DND-41 (cell line): ENCODE results near the gene POU2F3.

Experiments used
- ATAC-seq: fragments of 200-7000 bp; cut with Tn5 transposase; 3 replicates; pipeline ENCODE4 v1.9.1; 2021; ENCODE audit warnings: low read depth; ENCODE audit not compliant: insufficient read depth
- DNase-seq: peaks from one replicate; pipeline ENCODE4 v3.0.0-alpha.2; 2020
- H2AFZ ChIP-seq: 2 replicates; pipeline ENCODE4 v1.6.0; 2012; ENCODE audit warnings: low read depth, low read length
- H3K27ac ChIP-seq: 2 replicates; pipeline ENCODE4 v1.5.1; 2012; ENCODE audit warnings: low read length, inconsistent platforms
- H3K27me3 ChIP-seq: fragments of 200-600 bp; sonication (generic); 2 replicates; pipeline ENCODE4 v1.6.0; 2012; ENCODE audit warnings: low read length, mild to moderate bottlenecking, inconsistent platforms; ENCODE audit not compliant: insufficient read depth, poor library complexity
- H3K36me3 ChIP-seq: 2 replicates; pipeline ENCODE4 v1.5.1; 2012; ENCODE audit warnings: low read length, inconsistent platforms; ENCODE audit not compliant: insufficient read depth
- H3K4me1 ChIP-seq: 2 replicates; pipeline ENCODE4 v1.5.1; 2012; ENCODE audit warnings: mild to moderate bottlenecking, low read length; ENCODE audit not compliant: insufficient read depth
- H3K4me2 ChIP-seq: 2 replicates; pipeline ENCODE4 v1.6.0; 2012; ENCODE audit warnings: mild to moderate bottlenecking, moderate library complexity, low read length, inconsistent platforms; ENCODE audit not compliant: insufficient read depth
- H3K4me3 ChIP-seq, 2 experiments: fragments of 200-600 bp in 1 of 2; shearing (Covaris generic) in 1 of 2; 2 replicates each; pipeline ENCODE4 v1.5.1; 2012 to 2016; ENCODE audit warnings: inconsistent platforms in 2 of 2, low read length in 2 of 2, mild to moderate bottlenecking in 2 of 2, low read depth in 1 of 2, moderate library complexity in 1 of 2
- H3K79me2 ChIP-seq: 2 replicates; pipeline ENCODE4 v1.6.0; 2012; ENCODE audit warnings: low read length, inconsistent platforms; ENCODE audit not compliant: insufficient read depth
- H3K9ac ChIP-seq: 2 replicates; pipeline ENCODE4 v1.6.0; 2012; ENCODE audit warnings: low read depth, mild to moderate bottlenecking, inconsistent platforms, low read length, moderate library complexity
- H3K9me3 ChIP-seq: 2 replicates; pipeline ENCODE4 v1.5.1; 2012; ENCODE audit warnings: low read length, moderate library complexity, mild to moderate bottlenecking, inconsistent platforms; ENCODE audit not compliant: insufficient read depth, severe bottlenecking
- H4K20me1 ChIP-seq: 2 replicates; pipeline ENCODE4 v1.6.0; 2012; ENCODE audit warnings: low read length; ENCODE audit not compliant: insufficient read depth
- EZH2 ChIP-seq: IDR thresholded peaks from 3 replicates; pipeline ENCODE4 v1.6.1; 2012; ENCODE audit warnings: borderline replicate concordance, low read depth, mild to moderate bottlenecking, moderate library complexity, low read length, inconsistent platforms; ENCODE audit not compliant: severe bottlenecking
- TF ChIP-seq, protein P1 (sequence below): IDR thresholded peaks from 2 replicates; pipeline ENCODE4 v1.5.1; 2012; ENCODE audit warnings: borderline replicate concordance, low read length, moderate library complexity, mild to moderate bottlenecking; ENCODE audit not compliant: poor library complexity, severe bottlenecking; ENCODE audit errors: extremely low read depth

The POU2F3 gene

DNA sequence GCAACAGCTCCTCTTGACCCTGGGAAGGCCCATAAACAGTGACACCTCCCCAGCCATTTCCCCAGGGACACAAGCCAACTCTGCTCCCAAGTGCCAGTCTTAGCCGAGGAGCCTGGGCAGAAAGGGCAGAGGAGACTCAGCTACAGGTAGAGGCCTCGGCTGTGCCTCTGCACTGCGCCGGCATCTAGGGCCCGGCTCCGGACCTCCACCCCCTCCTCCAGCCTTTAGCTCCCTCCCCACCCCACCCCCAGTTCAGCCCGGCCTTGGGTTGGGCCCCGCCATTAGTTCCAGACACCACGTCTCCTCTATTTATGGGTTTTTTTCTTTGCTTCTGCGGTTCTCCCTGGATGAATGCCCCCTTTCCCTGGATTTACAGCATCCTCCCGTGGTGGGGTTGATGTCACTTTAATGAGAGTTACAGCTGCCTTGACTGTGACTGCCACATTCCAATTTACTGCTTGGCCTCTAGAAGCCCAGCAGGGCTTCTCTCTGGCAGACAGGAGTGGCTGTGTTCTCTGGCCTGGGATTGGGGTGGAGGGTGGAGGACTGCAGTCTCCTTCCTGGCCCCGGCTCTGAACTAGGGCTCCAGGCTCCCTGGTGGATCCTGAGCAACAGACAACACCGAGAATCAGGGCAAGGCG is 42.6 kb upstream of the POU2F3 start:
- TF ChIP-seq, protein P1, sequence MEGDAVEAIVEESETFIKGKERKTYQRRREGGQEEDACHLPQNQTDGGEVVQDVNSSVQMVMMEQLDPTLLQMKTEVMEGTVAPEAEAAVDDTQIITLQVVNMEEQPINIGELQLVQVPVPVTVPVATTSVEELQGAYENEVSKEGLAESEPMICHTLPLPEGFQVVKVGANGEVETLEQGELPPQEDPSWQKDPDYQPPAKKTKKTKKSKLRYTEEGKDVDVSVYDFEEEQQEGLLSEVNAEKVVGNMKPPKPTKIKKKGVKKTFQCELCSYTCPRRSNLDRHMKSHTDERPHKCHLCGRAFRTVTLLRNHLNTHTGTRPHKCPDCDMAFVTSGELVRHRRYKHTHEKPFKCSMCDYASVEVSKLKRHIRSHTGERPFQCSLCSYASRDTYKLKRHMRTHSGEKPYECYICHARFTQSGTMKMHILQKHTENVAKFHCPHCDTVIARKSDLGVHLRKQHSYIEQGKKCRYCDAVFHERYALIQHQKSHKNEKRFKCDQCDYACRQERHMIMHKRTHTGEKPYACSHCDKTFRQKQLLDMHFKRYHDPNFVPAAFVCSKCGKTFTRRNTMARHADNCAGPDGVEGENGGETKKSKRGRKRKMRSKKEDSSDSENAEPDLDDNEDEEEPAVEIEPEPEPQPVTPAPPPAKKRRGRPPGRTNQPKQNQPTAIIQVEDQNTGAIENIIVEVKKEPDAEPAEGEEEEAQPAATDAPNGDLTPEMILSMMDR, result no peak
- no peak for TF ChIP-seq EZH2
- no peak for ATAC-seq
- Histone ChIP-seq H3K36me3 (no peaks in the 10 kb centered on the region), H3K27ac (no peak overlapping the region), H3K79me2 (no peaks in the 10 kb centered on the region), H3K4me2 (no peak overlapping the region), H2AFZ (no peak overlapping the region), H3K4me3 (no peak overlapping the region), H3K9me3 (no peaks in the 10 kb centered on the region), H4K20me1 (no peaks in the 10 kb centered on the region), H3K4me1 (no peaks in the 10 kb centered on the region), H3K9ac (no peak overlapping the region), H3K27me3 (peaks cover 33% of the 10 kb centered on the region)
- no peak for DNase-seq

- Histone ChIP-seq H3K9ac (no peak overlapping the region), H3K36me3 (no peaks in the 10 kb centered on the region), H3K79me2 (no peaks in the 10 kb centered on the region), H3K4me2 (no peak overlapping the region), H3K4me3 (no peak overlapping the region), H3K9me3 (no peaks in the 10 kb centered on the region), H3K27me3 (peaks cover 33% of the 10 kb centered on the region), H3K27ac (no peak overlapping the region), H3K4me1 (no peaks in the 10 kb centered on the region), H4K20me1 (no peaks in the 10 kb centered on the region), H2AFZ (no peak overlapping the region)
- no peak for ATAC-seq
- TF ChIP-seq, protein P1, result no peak
- TF ChIP-seq EZH2, result no peak
- DNase-seq, result no peak
These were observed 42.0 kb upstream of the POU2F3 start for GRCh38 chr11:120197977-120198376.

- Histone ChIP-seq H3K9ac (no peak overlapping the region), H3K27ac (no peak overlapping the region), H3K9me3 (no peaks in the 10 kb centered on the region), H3K79me2 (no peaks in the 10 kb centered on the region), H3K4me3 (no peak overlapping the region), H3K4me1 (no peaks in the 10 kb centered on the region), H4K20me1 (no peaks in the 10 kb centered on the region), H3K4me2 (no peak overlapping the region), H2AFZ (no peak overlapping the region), H3K36me3 (no peaks in the 10 kb centered on the region), H3K27me3 (peaks cover 32% of the 10 kb centered on the region)
- no peak for ATAC-seq
- no peak for DNase-seq
- TF ChIP-seq, protein P1, result no peak
- TF ChIP-seq EZH2, result no peak
These were observed 41.5 kb upstream of the POU2F3 start for GRCh38 chr11:120198403-120198786.
